Ovary (tissue), 3 donors: ENCODE measurements around the gene PTN.

Experiments
- EP300 ChIP-seq: sonication (generic); formaldehyde crosslinking; IDR thresholded peaks from one replicate; pipeline ENCODE4 v1.6.1; 2017; ENCODE audit warnings: antibody characterized with exemption
- POLR2A ChIP-seq: fragments of 450-650 bp; IDR thresholded peaks from one replicate; pipeline ENCODE4 v1.6.1; 2017; ENCODE audit warnings: antibody characterized with exemption, mild to moderate bottlenecking, moderate library complexity
- TF ChIP-seq, protein P1 (sequence below), 3 donors: fragments of 450-650 bp in 2 of 3; fragments of 200-600 bp in 1 of 3; IDR thresholded peaks; one replicate each; pipeline versions ENCODE4 v1.5.1 to v1.8.0; 2016 to 2022; ENCODE audit warnings: antibody characterized with exemption in 3 of 3, mild to moderate bottlenecking in 1 of 3
- donor health status: DM: no; HTN: no; CAD: no.

DNA sequence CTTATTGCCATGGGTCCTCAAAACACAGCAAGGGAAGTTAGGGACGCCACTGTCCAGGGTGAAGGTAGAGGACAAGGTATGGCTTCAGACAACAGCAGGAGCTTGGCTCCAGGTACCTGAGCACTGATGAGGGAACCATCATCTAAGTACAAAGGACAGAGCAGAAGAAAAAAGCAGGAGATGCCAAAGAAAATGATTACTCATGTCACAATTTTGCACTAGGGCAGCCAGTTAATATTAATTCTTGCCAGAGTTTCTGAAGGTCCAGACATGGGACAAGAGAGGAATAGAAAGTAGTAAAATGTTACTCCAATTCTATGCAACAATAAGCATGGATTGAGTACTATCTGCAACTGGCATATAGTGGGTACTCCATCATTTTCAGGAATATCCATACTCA lies 14.1 kb downstream of the PTN start:
- no peak for TF ChIP-seq POLR2A
- TF ChIP-seq, protein P1, sequence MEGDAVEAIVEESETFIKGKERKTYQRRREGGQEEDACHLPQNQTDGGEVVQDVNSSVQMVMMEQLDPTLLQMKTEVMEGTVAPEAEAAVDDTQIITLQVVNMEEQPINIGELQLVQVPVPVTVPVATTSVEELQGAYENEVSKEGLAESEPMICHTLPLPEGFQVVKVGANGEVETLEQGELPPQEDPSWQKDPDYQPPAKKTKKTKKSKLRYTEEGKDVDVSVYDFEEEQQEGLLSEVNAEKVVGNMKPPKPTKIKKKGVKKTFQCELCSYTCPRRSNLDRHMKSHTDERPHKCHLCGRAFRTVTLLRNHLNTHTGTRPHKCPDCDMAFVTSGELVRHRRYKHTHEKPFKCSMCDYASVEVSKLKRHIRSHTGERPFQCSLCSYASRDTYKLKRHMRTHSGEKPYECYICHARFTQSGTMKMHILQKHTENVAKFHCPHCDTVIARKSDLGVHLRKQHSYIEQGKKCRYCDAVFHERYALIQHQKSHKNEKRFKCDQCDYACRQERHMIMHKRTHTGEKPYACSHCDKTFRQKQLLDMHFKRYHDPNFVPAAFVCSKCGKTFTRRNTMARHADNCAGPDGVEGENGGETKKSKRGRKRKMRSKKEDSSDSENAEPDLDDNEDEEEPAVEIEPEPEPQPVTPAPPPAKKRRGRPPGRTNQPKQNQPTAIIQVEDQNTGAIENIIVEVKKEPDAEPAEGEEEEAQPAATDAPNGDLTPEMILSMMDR (IDR thresholded peaks at IDR 0.05) = no peak
- TF ChIP-seq EP300 = no peak
